Lower leg skin (tissue), 4 donors: ENCODE data around the gene PTK7. TPM values are rescaled to one million over a fixed set of nuclear protein-coding genes. Genes with fewer than 3 reads are reported as not detected.

Source experiments
- DNase-seq, 2 donors: peaks; one replicate each; pipeline ENCODE4 v3.0.0-alpha.2; 2019; ENCODE audit warnings: low spot score in 2 of 2
- H3K4me3 ChIP-seq: fragments of 200-600 bp; sonication (generic); 2 replicates; pipeline ENCODE4 v1.5.1; 2017; ENCODE audit warnings: mild to moderate bottlenecking, low read depth; ENCODE audit not compliant: poor library complexity, severe bottlenecking
- CTCF ChIP-seq, 3 donors: fragments of 450-650 bp; IDR thresholded peaks; one replicate each; pipeline ENCODE4 v1.5.1; 2016; ENCODE audit warnings: antibody characterized with exemption in 3 of 3, mild to moderate bottlenecking in 3 of 3, moderate library complexity in 2 of 3
- POLR2A ChIP-seq, 2 donors: fragments of 450-650 bp; IDR thresholded peaks; one replicate each; pipeline ENCODE4 v1.6.1; 2016 to 2017; ENCODE audit warnings: antibody characterized with exemption in 2 of 2, mild to moderate bottlenecking in 1 of 2, moderate library complexity in 1 of 2
- WGBS, 2 donors: methylation state at CpG; one replicate each; pipeline ENCODE4 v1.1.5; 2018; 5-methylcytosine and 5-hydroxymethylcytosine counted together
- intact Hi-C: fragments of 100-400 bp; cut with DNase I; formaldehyde crosslinking; loops from one replicate; pipeline ENCODE4 v1.15.0; 2023; ENCODE audit warnings: low total_unique reads
- total RNA-seq, 4 donors: library from RNA; depleted of rRNA; stranded (reverse); fragments of >200 nt; gene quantifications; one replicate each; pipeline ENCODE4 v1.1.0, GENCODE V29; 2016

The PTK7 gene
- total RNA-seq, 4 donors from 2014 or later, result 40.9 to 51.9 (median 49.7) TPM

GRCh38 chr6:43097098-43097489 is 21.0 kb downstream of the PTK7 start:
- intact Hi-C loops, result no loop called here
- H3K4me3 ChIP-seq, result no peak overlapping the region
- WGBS, 2 donors, result 15 to 22% methylated on average over 5 of the region's 5 CpGs
- TF ChIP-seq POLR2A (IDR thresholded peaks at IDR 0.05) (no peak), CTCF (IDR thresholded peaks at IDR 0.05) (no peak)
- no peak for DNase-seq

- TF ChIP-seq CTCF (IDR thresholded peaks at IDR 0.05), result no peak
- no peak for TF ChIP-seq POLR2A (IDR thresholded peaks at IDR 0.05)
- no peak for DNase-seq
- intact Hi-C loops, result no loop called here
- WGBS, 2 donors, result 78 to 80% methylated on average over 4 of the region's 4 CpGs
- no peak overlapping the region for H3K4me3 ChIP-seq
Observed at GRCh38 chr6:43097502-43097901, 21.4 kb downstream of the PTK7 start.

- DNase-seq, result no peak
- intact Hi-C loops, result no loop called here
- 64 to 74% methylated on average over 4 of the region's 4 CpGs for WGBS, 2 donors
- TF ChIP-seq CTCF (IDR thresholded peaks at IDR 0.05), result no peak
- TF ChIP-seq POLR2A (IDR thresholded peaks at IDR 0.05), result no peak
- no peak overlapping the region for H3K4me3 ChIP-seq
Observed at GRCh38 chr6:43101497-43101896, 25.4 kb downstream of the PTK7 start.

- no peak overlapping the region for H3K4me3 ChIP-seq
- TF ChIP-seq POLR2A (IDR thresholded peaks at IDR 0.05) (no peak), CTCF (IDR thresholded peaks at IDR 0.05) (no peak)
- WGBS, 2 donors, result 46 to 76% methylated on average over 2 of the region's 2 CpGs
- intact Hi-C loops, result no loop called here
- DNase-seq, result no peak
Observed at GRCh38 chr6:43103253-43103876, 27.3 kb downstream of the PTK7 start.

GRCh38 chr6:43105538-43106222 is 29.6 kb downstream of the PTK7 start:
- intact Hi-C loops, result no loop called here
- 87 to 90% methylated on average over 9 of the region's 9 CpGs for WGBS, 2 donors
- no peak overlapping the region for H3K4me3 ChIP-seq
- DNase-seq, result no peak
- TF ChIP-seq CTCF (IDR thresholded peaks at IDR 0.05) (no peak), POLR2A (IDR thresholded peaks at IDR 0.05) (no peak)
